GM12874 (cell line): ENCODE measurements around the gene SH3BP2.

Experiments
- TF ChIP-seq, protein P1 (sequence below): IDR thresholded peaks from 2 replicates; pipeline ENCODE4 v1.5.1; 2011; ENCODE audit warnings: low read depth, mild to moderate bottlenecking, control low read depth, low read length, moderate library complexity; ENCODE audit not compliant: insufficient read depth

SH3BP2 gene

GRCh38 chr4:2835978-2836377 lies 43.1 kb downstream of the SH3BP2 start:
- TF ChIP-seq, protein P1, sequence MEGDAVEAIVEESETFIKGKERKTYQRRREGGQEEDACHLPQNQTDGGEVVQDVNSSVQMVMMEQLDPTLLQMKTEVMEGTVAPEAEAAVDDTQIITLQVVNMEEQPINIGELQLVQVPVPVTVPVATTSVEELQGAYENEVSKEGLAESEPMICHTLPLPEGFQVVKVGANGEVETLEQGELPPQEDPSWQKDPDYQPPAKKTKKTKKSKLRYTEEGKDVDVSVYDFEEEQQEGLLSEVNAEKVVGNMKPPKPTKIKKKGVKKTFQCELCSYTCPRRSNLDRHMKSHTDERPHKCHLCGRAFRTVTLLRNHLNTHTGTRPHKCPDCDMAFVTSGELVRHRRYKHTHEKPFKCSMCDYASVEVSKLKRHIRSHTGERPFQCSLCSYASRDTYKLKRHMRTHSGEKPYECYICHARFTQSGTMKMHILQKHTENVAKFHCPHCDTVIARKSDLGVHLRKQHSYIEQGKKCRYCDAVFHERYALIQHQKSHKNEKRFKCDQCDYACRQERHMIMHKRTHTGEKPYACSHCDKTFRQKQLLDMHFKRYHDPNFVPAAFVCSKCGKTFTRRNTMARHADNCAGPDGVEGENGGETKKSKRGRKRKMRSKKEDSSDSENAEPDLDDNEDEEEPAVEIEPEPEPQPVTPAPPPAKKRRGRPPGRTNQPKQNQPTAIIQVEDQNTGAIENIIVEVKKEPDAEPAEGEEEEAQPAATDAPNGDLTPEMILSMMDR: no peak

GRCh38 chr4:2836391-2836859 lies 43.5 kb downstream of the SH3BP2 start:
- TF ChIP-seq, protein P1: no peak

GRCh38 chr4:2837110-2837903 lies 44.4 kb downstream of the SH3BP2 start:
- TF ChIP-seq, protein P1: no peak

- TF ChIP-seq, protein P1: no peak
Measured at GRCh38 chr4:2837904-2838496, 45.1 kb downstream of the SH3BP2 start.

- TF ChIP-seq, protein P1: no peak
Measured at GRCh38 chr4:2839060-2839459, 46.2 kb downstream of the SH3BP2 start.

GRCh38 chr4:2842687-2843262 lies 49.9 kb downstream of the SH3BP2 start:
- TF ChIP-seq, protein P1: no peak

DNA sequence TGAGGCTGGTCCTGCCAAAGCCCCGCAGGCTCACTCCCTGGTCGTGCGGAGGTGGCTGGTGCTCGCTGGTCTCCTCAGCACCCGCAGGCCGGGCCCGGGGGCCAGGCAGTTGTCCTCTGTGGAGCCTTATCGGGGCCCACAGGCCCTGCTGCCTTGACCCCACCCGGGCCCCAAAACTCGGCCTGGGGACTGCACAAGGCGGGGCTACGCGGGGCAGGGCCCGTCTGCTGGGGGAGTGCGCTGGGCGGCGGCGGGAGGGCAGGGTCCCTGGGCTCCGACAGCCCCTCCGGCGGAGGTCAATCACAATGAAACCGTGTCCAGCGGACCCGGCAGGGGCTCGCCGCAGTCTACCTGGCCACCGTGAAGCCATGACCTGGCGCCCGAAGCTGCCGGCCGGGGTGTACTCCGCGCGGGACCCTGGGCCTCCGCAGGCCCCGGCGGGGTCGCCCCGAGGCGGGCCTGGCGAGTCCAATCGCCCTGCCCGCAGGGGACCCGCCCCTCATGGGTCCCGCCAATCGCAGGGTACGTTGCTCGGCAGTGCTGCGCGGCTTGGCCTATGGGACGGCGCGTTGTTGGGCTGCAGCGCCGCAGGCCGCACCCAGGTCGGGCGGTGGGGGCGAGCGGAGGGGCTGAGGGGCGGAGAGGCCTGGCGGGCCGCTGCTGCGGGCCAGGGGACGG lies 50.5 kb downstream of the SH3BP2 start, which contains the start of gene ADD1:
ADD1 (plus strand) TSS at position 582 of the 678 bp plus-strand sequence. CDS start 32,072 bp downstream, outside the sequence.
- TF ChIP-seq, protein P1: no peak
